Cardiac muscle cell (in vitro differentiated cells and primary cell): ENCODE measurements around the gene LRP5. TPM values are rescaled to one million over a fixed set of nuclear protein-coding genes. Genes with fewer than 3 reads are reported as not detected.

Experiments used
- DNase-seq, 2 donors: peaks; one replicate each; pipeline versions ENCODE4 v3.0.0 to v3.0.0-alpha.2; 2010 to 2017; ENCODE audit warnings: low read depth in 1 of 2, low spot score in 1 of 2
- H3K27ac ChIP-seq: fragments of 200-600 bp; sonication (generic); 2 replicates; pipeline ENCODE4 v1.5.1; 2016
- H3K27me3 ChIP-seq: fragments of 200-600 bp; sonication (generic); 2 replicates; pipeline ENCODE4 v1.6.0; 2016; ENCODE audit warnings: control low read depth
- H3K36me3 ChIP-seq: fragments of 200-600 bp; sonication (generic); 2 replicates; pipeline ENCODE4 v1.5.1; 2016; ENCODE audit warnings: control low read depth
- H3K4me1 ChIP-seq: fragments of 200-600 bp; sonication (generic); 2 replicates; pipeline ENCODE4 v1.8.1; 2017; ENCODE audit warnings: low read depth, mild to moderate bottlenecking, mixed run types
- H3K4me3 ChIP-seq: fragments of 200-600 bp; sonication (generic); 2 replicates; pipeline ENCODE4 v1.5.1; 2016; ENCODE audit warnings: mild to moderate bottlenecking
- H3K9me3 ChIP-seq: fragments of 200-600 bp; sonication (generic); 2 replicates; pipeline ENCODE4 v1.5.1; 2017; ENCODE audit warnings: low read depth, mild to moderate bottlenecking, control low read depth
- polyA plus RNA-seq: library from polyadenylated mRNA; unstranded; fragments of >200 nt; fragmentation: Nextera tagmentation; extraction: Ambion mirVana; gene quantifications from 2 replicates; pipeline ENCODE4 v1.2.1, GENCODE V29; 2016
- total RNA-seq: library from RNA; depleted of rRNA; stranded (reverse); fragments of >200 nt; gene quantifications from 2 replicates; pipeline ENCODE4 v1.2.3, GENCODE V29; 2016
- TF ChIP-seq, protein P1 (sequence below): IDR thresholded peaks from 2 replicates; pipeline ENCODE4 v1.5.1; 2012; ENCODE audit warnings: low read depth, mild to moderate bottlenecking, low read length

The LRP5 gene
- total and polyA plus RNA-seq, 2 experiments from 2014 or later, result 29.1 to 245 TPM

DNA sequence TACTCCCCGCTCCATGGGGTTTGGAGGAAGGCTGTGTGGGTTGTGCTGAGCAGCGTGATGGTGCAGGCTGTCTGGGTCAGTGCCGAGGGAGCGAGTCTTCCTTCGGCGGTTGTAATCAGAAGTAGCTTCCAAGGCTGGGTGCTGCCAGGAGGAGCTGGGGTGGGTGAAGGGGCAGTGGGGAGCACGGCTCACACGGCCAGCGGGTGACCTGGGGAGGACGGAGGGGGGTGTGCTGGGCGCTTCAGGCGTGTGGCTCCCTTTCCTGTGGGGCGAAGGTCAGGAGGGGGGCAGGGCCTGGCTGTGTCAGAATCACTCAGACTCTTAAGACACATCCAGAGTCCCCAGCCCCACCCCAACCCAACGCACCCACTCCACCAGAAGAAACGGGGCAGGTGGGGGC, 60.2 kb downstream of the LRP5 start:
- no peak overlapping the region for H3K4me3 ChIP-seq
- H3K36me3 ChIP-seq, result no peaks in the 10 kb centered on the region
- no peak overlapping the region for H3K27ac ChIP-seq
- DNase-seq, result no peak
- no peaks in the 10 kb centered on the region for H3K9me3 ChIP-seq
- H3K4me1 ChIP-seq, result peaks cover 11% of the 10 kb centered on the region
- TF ChIP-seq, protein P1, sequence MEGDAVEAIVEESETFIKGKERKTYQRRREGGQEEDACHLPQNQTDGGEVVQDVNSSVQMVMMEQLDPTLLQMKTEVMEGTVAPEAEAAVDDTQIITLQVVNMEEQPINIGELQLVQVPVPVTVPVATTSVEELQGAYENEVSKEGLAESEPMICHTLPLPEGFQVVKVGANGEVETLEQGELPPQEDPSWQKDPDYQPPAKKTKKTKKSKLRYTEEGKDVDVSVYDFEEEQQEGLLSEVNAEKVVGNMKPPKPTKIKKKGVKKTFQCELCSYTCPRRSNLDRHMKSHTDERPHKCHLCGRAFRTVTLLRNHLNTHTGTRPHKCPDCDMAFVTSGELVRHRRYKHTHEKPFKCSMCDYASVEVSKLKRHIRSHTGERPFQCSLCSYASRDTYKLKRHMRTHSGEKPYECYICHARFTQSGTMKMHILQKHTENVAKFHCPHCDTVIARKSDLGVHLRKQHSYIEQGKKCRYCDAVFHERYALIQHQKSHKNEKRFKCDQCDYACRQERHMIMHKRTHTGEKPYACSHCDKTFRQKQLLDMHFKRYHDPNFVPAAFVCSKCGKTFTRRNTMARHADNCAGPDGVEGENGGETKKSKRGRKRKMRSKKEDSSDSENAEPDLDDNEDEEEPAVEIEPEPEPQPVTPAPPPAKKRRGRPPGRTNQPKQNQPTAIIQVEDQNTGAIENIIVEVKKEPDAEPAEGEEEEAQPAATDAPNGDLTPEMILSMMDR, result no peak
- no peaks in the 10 kb centered on the region for H3K27me3 ChIP-seq

DNA sequence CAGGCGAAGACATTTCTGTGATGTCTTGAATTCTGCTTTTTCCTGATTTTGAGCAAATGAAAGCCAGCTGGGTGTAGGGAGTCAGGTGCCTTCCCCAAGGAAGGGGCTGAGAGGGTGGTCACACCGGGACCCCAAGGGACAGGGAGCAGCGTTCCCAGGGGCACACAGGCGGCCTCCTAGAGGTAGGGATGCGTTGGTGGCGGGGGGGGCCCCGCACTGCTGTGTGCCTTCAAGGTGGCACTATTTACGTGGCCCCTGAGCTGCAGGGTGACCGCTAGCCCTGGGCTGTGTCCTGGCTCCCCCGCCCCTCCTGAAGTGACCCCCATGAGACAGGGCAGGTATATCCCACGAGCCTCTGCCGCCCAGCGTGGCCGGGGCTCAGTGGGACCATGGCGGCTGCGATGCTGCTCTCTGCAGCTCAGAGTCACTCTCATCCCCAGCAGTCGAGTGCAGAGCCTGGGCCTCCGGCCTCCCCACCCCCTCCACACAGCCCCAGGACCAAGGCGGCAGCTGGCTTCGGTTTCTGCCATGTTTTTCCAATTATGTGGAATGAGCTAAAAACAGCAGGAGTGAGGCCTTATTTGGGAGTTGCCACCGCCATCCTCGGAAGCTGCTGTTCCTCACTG, 60.9 kb downstream of the LRP5 start:
- TF ChIP-seq, protein P1, result no peak
- Histone ChIP-seq H3K4me1 (peaks cover 11% of the 10 kb centered on the region), H3K36me3 (no peaks in the 10 kb centered on the region), H3K27me3 (no peaks in the 10 kb centered on the region), H3K4me3 (no peak overlapping the region), H3K27ac (no peak overlapping the region), H3K9me3 (no peaks in the 10 kb centered on the region)
- DNase-seq, result peak in 1 of 2 donors; percentile 67

DNA sequence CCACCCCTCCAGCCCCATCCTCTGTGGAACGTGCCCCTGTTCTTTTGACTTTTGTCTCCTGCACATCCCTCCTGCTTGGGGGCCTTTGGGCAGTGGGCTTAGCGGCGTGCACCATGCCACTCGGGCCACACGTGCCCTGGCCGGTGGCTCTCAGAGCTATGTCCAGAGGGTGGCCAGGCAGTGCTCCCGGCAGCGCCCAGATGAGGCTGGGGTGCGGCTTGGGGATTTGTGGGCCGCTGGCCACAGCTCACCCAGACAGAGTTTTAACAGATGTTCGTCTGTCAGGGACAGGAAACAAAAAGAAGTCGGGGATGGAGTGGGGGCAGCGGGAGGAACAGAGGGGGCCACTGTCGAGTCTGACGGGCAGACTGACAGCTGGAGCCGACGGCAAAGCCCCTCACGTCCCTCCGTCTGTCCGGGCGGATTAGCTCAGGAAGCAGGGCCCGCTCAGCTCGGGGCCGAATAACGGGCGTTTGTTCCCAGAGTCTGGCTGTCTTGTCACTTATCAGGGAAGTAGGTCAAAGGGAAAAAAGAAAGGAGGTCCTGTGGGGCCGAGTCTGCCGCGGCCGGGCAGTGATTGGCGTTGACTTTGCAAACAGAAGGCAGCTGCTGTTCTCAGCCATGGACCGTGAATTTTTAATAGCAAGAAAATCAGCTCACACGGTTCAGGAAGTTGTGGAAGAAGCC, 61.6 kb downstream of the LRP5 start:
- Histone ChIP-seq H3K27me3 (no peaks in the 10 kb centered on the region), H3K4me3 (no peak overlapping the region), H3K27ac (peak overlapping the region; percentile 63), H3K9me3 (no peaks in the 10 kb centered on the region), H3K36me3 (no peaks in the 10 kb centered on the region), H3K4me1 (peaks cover 11% of the 10 kb centered on the region)
- DNase-seq, result peak; percentile 15 to 86
- TF ChIP-seq, protein P1, result no peak

DNA sequence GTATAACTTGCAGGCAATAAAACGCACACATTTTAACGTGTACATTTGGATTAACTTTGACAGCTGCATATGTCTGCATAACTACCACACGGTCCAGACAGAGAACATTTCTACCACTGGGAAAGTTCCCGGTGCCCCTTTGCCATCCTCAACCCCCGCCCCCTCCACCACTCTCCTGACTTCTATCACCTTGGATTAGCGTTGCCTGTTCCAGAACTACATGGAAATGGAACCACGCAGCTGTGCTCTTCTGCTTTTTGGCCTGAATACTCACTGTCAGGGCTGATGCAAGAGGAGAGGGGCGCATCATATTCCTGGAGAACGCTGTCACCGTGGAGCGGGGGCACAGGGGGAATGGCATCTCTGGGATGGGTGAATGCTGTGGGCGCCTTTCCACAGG, 62.1 kb downstream of the LRP5 start:
- Histone ChIP-seq H3K36me3 (no peaks in the 10 kb centered on the region), H3K9me3 (no peaks in the 10 kb centered on the region), H3K27me3 (no peaks in the 10 kb centered on the region), H3K4me3 (no peak overlapping the region), H3K4me1 (peaks cover 11% of the 10 kb centered on the region), H3K27ac (peak overlapping the region; percentile 63)
- DNase-seq, result peak in 1 of 2 donors; percentile 39
- TF ChIP-seq, protein P1, result no peak

DNA sequence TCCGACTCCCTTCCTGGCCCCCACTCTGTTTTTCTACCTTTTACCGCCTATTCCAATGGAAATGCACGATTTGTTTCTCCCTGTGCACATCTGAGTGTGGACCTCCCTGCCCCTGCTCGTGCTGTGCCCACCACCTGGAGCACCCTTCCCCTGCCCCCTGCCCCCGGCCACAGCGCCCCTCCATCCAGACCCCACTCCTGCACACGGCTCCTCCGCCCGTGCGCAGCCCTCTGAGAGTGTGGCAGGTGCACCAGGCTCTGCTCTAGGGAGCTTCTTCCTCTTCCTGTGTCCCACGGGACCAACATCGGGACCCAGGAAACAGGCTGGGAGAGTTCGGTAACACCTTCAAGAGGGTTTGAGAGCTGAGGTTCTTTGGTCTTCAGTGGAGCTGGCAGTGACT, 62.9 kb downstream of the LRP5 start:
- no peak overlapping the region for H3K4me3 ChIP-seq
- H3K27me3 ChIP-seq, result no peaks in the 10 kb centered on the region
- no peaks in the 10 kb centered on the region for H3K36me3 ChIP-seq
- no peaks in the 10 kb centered on the region for H3K9me3 ChIP-seq
- H3K27ac ChIP-seq, result no peak overlapping the region
- no peak for DNase-seq
- TF ChIP-seq, protein P1, result no peak
- peaks cover 11% of the 10 kb centered on the region for H3K4me1 ChIP-seq
